ENCODE measurements around the gene MGARP.

The MGARP gene

GRCh38 chr4:139243448-139244365 is 36.3 kb downstream of the MGARP start:
- DNase-seq (ENCODE audit: low spot score) = no peak

GRCh38 chr4:139242511-139243051 is 37.4 kb downstream of the MGARP start:
- DNase-seq (ENCODE audit: low spot score) = no peak

- DNase-seq (ENCODE audit: low spot score) = no peak
Measured at GRCh38 chr4:139241784-139242151, 38.3 kb downstream of the MGARP start.

- DNase-seq (ENCODE audit: low spot score) = no peak
Measured at GRCh38 chr4:139241086-139241783, 38.8 kb downstream of the MGARP start.

- no peak for DNase-seq (ENCODE audit: low spot score)
Measured at GRCh38 chr4:139239127-139239772, 40.8 kb downstream of the MGARP start.

GRCh38 chr4:139234253-139234652 is 45.8 kb downstream of the MGARP start:
- no peak for DNase-seq (ENCODE audit: low spot score)

GRCh38 chr4:139229534-139230039 is 50.4 kb downstream of the MGARP start:
- peak; percentile 42 for DNase-seq (ENCODE audit: low spot score)

GRCh38 chr4:139227729-139228404 is 52.2 kb downstream of the MGARP start:
- DNase-seq (ENCODE audit: low spot score) = no peak

- peak; percentile 72 for DNase-seq (ENCODE audit: low spot score)
Measured at GRCh38 chr4:139223682-139224317, 56.2 kb downstream of the MGARP start.

- no peak for DNase-seq (ENCODE audit: low spot score)
Measured at GRCh38 chr4:139222215-139222614, 57.8 kb downstream of the MGARP start.

GRCh38 chr4:139221687-139222086 is 58.3 kb downstream of the MGARP start:
- no peak for DNase-seq (ENCODE audit: low spot score)

- no peak for DNase-seq (ENCODE audit: low spot score)
Measured at GRCh38 chr4:139219450-139220055, 60.5 kb downstream of the MGARP start.

Measured in activated CD4-positive, alpha-beta T cell treated with anti-CD3 and anti-CD28 coated beads, Interleukin-2, Interleukin-4, amounts not matched to agents 100 ng/mL and 50 ng/mL, durations not matched to agents 16 hours and 8 hours (primary cell).